AG04449 (cell line): ENCODE data around the gene TEX29.

ENCODE experiments used
- CTCF ChIA-PET: fragments of 350-600 bp; formaldehyde crosslinking; extraction: SDS; loops from one replicate; lab custom pipeline; 2021; ENCODE audit warnings: antibody characterized with exemption; lab: Yijun Ruan, JAX
- POLR2A ChIA-PET: fragments of 400-600, 350-600 bp; formaldehyde crosslinking; extraction: SDS; loops from one replicate; lab custom pipeline; 2020; ENCODE audit warnings: antibody characterized with exemption, inconsistent platforms; lab: Yijun Ruan, JAX
- DNase-seq: peaks from one replicate; pipeline ENCODE4 v3.0.0-alpha.2; 2010; ENCODE audit warnings: low read depth, low spot score
- H3K4me3 ChIP-seq: 2 replicates; pipeline ENCODE4 v1.5.1; 2011; ENCODE audit warnings: low read depth, mild to moderate bottlenecking, control low read depth, low read length
- TF ChIP-seq, protein P1 (sequence below): IDR thresholded peaks from one replicate; pipeline ENCODE4 v1.5.1; 2011; ENCODE audit warnings: mild to moderate bottlenecking, moderate library complexity, low read length, control low read depth, inconsistent platforms; ENCODE audit not compliant: insufficient read depth; ENCODE audit errors: missing control alignments

The TEX29 gene

DNA sequence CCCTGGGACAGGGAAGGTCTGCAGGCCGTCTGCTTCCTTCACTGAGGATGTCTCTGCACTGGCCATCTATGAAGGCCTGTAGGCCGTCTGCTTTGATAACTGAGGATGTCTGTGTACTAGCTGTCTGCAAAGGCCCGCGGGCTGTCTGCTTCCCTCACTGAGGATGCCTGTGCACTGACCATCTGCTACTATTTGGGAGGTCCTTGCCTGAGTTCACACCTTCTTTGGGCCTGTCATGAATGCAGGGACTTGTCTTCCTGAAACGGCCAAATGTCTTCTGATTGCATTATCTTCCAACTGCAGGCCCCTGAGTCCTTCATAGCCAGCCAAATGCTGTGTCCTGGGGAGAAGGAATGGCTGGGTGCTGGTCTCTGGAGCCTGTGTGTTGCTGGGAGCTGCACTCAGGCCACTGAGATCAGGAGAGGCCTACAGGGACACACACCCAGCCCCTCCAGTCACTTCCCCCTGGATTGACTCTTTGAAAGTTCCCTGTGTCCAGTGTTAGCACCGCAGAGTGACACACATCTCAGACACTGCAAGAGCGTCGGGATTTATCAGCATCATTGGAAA is 72.9 kb downstream of the TEX29 start:
- DNase-seq, result no peak
- ChIA-PET POLR2A (no interaction called here), CTCF (no interaction called here)
- TF ChIP-seq, protein P1, sequence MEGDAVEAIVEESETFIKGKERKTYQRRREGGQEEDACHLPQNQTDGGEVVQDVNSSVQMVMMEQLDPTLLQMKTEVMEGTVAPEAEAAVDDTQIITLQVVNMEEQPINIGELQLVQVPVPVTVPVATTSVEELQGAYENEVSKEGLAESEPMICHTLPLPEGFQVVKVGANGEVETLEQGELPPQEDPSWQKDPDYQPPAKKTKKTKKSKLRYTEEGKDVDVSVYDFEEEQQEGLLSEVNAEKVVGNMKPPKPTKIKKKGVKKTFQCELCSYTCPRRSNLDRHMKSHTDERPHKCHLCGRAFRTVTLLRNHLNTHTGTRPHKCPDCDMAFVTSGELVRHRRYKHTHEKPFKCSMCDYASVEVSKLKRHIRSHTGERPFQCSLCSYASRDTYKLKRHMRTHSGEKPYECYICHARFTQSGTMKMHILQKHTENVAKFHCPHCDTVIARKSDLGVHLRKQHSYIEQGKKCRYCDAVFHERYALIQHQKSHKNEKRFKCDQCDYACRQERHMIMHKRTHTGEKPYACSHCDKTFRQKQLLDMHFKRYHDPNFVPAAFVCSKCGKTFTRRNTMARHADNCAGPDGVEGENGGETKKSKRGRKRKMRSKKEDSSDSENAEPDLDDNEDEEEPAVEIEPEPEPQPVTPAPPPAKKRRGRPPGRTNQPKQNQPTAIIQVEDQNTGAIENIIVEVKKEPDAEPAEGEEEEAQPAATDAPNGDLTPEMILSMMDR, result no peak
- no peak overlapping the region for H3K4me3 ChIP-seq
